Measurements from ENCODE around the gene PTCH1. TPM values are rescaled to one million over a fixed set of nuclear protein-coding genes. Genes with fewer than 3 reads are reported as not detected.
A peak's percentile ranks its signal among the peaks of the same experiment; 100 is the strongest.

PTCH1 gene
- polyA plus RNA-seq, 2 of the 4 experiments (the other 2 are of a cell fraction) = 1.9 to 4.8 TPM

- H3K27ac ChIP-seq = peak overlapping the region; percentile 88 to 97
- 5% methylated on average over 4 of the region's 111 CpGs for WGBS (ENCODE audit: missing lambda C conversion rate)
- H3K4me3 ChIP-seq = peak overlapping the region; percentile 84
- H3K9me3 ChIP-seq = no peaks in the 10 kb centered on the region
- POLR2A ChIA-PET = interaction anchor here (1.0 to 2.1 kb wide), 3 partner anchors 125 to 367 kb away, joined by 5 to 12 read pairs (median 8); partner anchors contain the start of gene ERCC6L2
- peak in 1 of 2 experiments; percentile 25 for DNase-seq (ENCODE audit: low read depth in 1 of 2, low spot score in 1 of 2)
- no peak for FAIRE-seq
- ATAC-seq = peak in 1 of 2 experiments; percentile 2; a peak in 2 of 6 replicates
- no peak for TF ChIP-seq MAX (IDR thresholded peaks at IDR 0.05)
- no peak for TF ChIP-seq HOXA7 (CRISPR knock-in tag; IDR thresholded peaks at IDR 0.05)
- TF ChIP-seq RCOR1 (IDR thresholded peaks at IDR 0.05; ENCODE audit: low read depth, low read length) = no peak
- TF ChIP-seq JUN (IDR thresholded peaks at IDR 0.05) = no peak
- no peak for TF ChIP-seq RARB (CRISPR knock-in tag; IDR thresholded peaks at IDR 0.05)
- no peak for TF ChIP-seq FOXS1 (CRISPR knock-in tag; IDR thresholded peaks at IDR 0.05)
- no peak for TF ChIP-seq SMC3 (IDR thresholded peaks at IDR 0.05)
- TF ChIP-seq ESRRA (IDR thresholded peaks at IDR 0.05; ENCODE audit: borderline replicate concordance, low read length) = no peak
- TF ChIP-seq, protein P1, sequence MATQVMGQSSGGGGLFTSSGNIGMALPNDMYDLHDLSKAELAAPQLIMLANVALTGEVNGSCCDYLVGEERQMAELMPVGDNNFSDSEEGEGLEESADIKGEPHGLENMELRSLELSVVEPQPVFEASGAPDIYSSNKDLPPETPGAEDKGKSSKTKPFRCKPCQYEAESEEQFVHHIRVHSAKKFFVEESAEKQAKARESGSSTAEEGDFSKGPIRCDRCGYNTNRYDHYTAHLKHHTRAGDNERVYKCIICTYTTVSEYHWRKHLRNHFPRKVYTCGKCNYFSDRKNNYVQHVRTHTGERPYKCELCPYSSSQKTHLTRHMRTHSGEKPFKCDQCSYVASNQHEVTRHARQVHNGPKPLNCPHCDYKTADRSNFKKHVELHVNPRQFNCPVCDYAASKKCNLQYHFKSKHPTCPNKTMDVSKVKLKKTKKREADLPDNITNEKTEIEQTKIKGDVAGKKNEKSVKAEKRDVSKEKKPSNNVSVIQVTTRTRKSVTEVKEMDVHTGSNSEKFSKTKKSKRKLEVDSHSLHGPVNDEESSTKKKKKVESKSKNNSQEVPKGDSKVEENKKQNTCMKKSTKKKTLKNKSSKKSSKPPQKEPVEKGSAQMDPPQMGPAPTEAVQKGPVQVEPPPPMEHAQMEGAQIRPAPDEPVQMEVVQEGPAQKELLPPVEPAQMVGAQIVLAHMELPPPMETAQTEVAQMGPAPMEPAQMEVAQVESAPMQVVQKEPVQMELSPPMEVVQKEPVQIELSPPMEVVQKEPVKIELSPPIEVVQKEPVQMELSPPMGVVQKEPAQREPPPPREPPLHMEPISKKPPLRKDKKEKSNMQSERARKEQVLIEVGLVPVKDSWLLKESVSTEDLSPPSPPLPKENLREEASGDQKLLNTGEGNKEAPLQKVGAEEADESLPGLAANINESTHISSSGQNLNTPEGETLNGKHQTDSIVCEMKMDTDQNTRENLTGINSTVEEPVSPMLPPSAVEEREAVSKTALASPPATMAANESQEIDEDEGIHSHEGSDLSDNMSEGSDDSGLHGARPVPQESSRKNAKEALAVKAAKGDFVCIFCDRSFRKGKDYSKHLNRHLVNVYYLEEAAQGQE (IDR thresholded peaks at IDR 0.05) = no peak
- TF ChIP-seq HEYL (CRISPR knock-in tag; IDR thresholded peaks at IDR 0.05) = no peak
- TF ChIP-seq PHF8 (IDR thresholded peaks at IDR 0.05; ENCODE audit: borderline replicate concordance, low read depth) = no peak
- TF ChIP-seq ZSCAN20 (CRISPR knock-in tag; IDR thresholded peaks at IDR 0.05) = no peak
- TF ChIP-seq, protein P2, sequence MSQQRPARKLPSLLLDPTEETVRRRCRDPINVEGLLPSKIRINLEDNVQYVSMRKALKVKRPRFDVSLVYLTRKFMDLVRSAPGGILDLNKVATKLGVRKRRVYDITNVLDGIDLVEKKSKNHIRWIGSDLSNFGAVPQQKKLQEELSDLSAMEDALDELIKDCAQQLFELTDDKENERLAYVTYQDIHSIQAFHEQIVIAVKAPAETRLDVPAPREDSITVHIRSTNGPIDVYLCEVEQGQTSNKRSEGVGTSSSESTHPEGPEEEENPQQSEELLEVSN (IDR thresholded peaks at IDR 0.05; ENCODE audit: borderline replicate concordance, low read depth) = no peak
- TF ChIP-seq NFE2L2 (conservative IDR thresholded peaks at IDR 0.05; ENCODE audit: low read length) = no peak
- TF ChIP-seq POLR2AphosphoS2 (conservative IDR thresholded peaks at IDR 0.05; ENCODE audit: low read length) = no peak
- CTCF ChIA-PET = interaction anchor here (1.2 kb wide), 1 partner anchor 464 kb away, joined by 3 read pairs; no protein-coding TSS in a partner anchor
- H3K4me1 ChIP-seq = peaks cover 24% of the 10 kb centered on the region
- peak overlapping the region; percentile 100 for H3K4me2 ChIP-seq
Observed at GRCh38 chr9:95508242-95508967, 8.4 kb downstream of the PTCH1 start.

DNA sequence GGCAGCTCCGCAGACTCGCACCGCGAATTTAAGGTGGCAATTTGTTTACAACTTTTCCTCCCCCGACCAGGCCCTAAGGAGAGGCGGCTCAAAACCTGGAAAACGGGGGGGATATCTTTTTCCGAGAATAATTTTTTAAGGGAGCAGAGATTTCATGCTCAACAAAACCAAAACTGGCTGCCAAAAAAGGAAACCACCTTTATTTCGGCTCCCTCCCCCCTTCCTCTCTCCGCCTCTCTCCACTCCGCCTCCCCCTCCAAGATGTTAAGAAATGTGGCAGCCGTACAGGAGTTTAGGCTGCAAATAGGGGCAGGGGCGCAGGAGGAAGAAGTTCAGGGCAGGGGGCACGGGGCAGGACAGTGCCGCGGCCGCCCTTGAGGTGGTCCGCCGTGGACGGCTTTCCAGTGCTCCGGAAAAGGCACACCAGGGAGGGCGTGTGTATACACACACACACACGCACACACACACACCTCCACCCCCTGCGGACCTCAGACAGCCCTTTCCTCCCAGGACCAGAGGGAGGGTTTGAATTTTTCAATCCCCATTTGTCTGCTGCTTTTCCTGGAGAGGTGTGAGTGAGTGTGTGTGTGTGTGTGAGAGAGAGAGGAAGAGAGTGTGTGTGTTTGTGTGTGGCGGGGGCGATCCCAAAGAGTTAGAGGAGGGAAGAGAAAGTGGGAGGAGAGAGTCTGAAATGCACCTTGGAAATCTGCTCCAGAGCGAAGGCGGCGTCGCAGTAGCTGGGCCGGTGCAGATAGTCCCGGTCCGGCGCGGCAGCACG is 9.1 kb downstream of the PTCH1 start:
- Histone ChIP-seq H3K27ac (peak overlapping the region; percentile 88 to 97), H3K4me1 (peaks cover 27% of the 10 kb centered on the region), H3K9me3 (no peaks in the 10 kb centered on the region), H3K4me2 (peak overlapping the region; percentile 100), H3K4me3 (peak overlapping the region; percentile 84)
- WGBS (ENCODE audit: missing lambda C conversion rate) = 1% methylated on average over 30 of the region's 36 CpGs
- DNase-seq (ENCODE audit: low read depth in 1 of 2, low spot score in 1 of 2) (peak; percentile 18 to 86), FAIRE-seq (no peak), ATAC-seq (peak; percentile 15 to 18; a peak in 5 of 6 replicates)
- ChIA-PET CTCF (no interaction called here), POLR2A (interaction anchor here (1.3 to 2.1 kb wide), 2 partner anchors 124 to 195 kb away, joined by 4 to 12 read pairs; no protein-coding TSS in a partner anchor)
- TF ChIP-seq GATA3 (IDR thresholded peaks at IDR 0.05; ENCODE audit: borderline replicate concordance) = peak; percentile 55; the same call in 1 of the 2 replicates
- peak; percentile 74 for TF ChIP-seq MAX (IDR thresholded peaks at IDR 0.05)
- no peak for TF ChIP-seq ZC3H11A (IDR thresholded peaks at IDR 0.05)
